ENCODE data around the gene THSD7A.

THSD7A gene

DNA sequence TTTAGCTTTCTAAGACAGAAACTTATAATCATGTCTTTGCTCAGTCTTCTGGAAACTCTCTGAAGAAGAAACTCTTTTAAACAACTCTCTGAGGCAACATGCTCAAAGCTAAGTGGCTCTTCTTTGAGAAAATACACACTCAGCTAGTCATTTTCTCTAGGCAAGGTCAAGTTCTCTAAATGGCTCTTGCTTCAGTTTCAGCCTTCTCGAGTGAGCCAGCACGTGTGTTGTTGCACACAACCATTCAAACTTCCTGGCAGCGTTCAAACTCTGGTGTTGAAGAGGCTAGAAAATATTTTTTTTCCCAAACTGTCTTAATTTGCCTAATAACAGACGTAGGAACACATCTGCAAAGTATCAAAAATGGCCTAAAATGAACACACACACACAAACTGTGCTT, 129.1 kb downstream of the THSD7A start:
- DNase-seq: no peak

DNA sequence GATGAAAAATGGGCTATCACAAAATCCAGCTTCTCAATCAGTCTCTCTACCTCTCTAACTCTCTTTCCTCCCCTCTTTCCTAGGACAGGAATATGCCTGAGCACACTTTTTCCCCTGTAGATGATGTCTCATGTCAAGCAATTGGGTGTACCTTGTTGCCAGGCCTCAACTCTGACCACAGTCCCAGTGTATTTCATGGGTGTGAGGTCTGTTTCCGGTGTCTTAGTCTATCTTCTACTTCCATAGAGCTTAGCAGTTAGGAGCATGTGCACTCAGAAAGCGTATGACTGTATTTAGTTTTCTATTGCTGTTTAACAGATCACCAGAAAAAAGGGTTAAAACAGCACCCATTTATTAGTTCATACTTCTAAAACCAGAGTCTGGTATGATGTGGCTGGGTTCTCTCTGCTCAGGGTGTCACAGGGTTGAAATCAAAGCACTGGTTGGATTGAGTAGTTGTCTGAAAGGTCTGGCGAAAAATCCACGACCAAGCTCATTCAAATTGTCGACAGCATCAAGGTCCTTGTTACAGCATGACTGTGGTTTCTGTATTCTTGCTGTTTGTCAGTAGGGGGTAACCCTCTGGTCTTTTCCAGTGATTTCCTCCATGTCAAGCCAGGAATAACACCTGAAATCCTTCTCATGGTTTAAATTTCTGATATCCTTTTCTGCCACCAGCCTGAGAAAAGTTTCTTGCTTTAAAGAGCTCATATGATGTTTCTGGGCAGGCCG, 130.0 kb downstream of the THSD7A start:
- DNase-seq: no peak

- no peak for DNase-seq
Measured at GRCh38 chr7:11699666-11700065, 132.3 kb downstream of the THSD7A start.

GRCh38 chr7:11698384-11698871, 133.6 kb downstream of the THSD7A start:
- no peak for DNase-seq

GRCh38 chr7:11690395-11690794, 141.6 kb downstream of the THSD7A start:
- no peak for DNase-seq

- no peak for DNase-seq
Measured at GRCh38 chr7:11689096-11689495, 142.9 kb downstream of the THSD7A start.

- DNase-seq: no peak
Measured at GRCh38 chr7:11681461-11681860, 150.5 kb downstream of the THSD7A start.

DNA sequence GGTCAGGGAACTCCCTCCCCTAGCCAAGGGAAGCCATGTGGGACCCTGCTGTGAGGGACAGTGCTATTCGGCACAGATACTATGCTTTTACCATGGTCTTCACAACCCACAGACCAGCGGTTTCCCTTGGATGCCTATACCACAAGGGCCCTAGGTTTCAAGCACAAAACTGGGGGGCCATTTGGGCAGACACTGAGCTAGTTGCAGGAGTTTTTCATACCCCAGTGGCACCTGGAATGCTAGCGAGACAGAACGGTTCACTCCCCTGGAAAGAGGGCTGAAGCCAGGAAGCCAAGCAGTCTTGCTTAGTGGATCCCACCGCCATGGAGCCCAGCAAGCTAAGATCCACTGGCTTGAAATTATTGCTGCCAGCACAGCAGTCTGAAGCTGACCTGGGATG, 156.8 kb downstream of the THSD7A start:
- no peak for DNase-seq

DNA sequence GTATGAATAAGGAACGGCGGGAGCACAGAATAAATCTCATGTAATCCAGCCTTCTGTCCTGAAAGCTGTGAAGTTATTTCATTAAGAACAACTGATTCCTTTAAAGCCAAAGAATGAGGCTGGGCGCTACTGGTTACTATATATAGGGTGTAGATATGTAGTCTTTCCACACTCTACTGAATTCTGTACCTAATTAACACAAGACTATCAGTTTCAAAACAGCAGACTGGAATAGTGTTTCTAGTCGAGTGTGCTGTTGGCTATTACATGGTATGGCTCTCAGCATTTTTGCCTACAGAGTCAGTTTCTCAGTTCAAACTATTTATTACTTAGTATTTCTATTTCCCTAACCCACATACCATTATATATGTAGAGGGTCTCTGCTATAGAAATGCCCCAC, 163.3 kb downstream of the THSD7A start:
- no peak for DNase-seq

GRCh38 chr7:11667810-11668185, 164.2 kb downstream of the THSD7A start:
- no peak for DNase-seq

DNA sequence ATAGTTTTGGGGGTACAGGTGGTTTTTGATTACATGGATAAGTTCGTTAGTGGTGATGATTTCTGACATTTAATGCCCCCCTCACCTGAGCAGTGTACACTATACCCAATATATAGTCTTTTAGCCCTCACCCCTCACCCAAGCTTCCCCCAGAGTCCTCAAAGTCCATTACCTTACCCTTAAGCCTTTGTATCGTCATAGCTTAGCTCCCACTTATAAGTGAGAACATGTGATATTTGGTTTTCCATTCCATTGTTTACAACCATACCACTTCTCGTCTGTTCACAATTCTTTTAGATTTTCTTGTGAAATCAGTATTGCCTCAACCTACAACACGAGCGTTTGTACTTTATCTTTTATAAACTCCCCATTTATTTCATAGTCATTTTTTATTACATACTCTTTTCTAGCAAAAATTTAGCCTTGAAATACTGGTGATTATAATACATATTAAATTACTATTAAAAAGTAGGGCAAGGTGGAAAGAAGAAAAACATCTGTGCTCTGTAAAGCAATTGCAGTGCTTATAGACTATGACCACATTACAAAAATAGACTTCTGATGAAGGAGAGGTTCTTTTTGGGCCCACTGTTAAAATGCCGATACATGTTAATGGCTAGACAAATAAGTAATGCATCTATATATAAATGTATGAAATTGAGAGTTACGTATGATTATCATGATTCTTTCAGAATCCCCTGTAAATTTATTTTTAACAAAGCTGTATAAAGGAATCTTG, 164.8 kb downstream of the THSD7A start:
- DNase-seq: no peak

DNA sequence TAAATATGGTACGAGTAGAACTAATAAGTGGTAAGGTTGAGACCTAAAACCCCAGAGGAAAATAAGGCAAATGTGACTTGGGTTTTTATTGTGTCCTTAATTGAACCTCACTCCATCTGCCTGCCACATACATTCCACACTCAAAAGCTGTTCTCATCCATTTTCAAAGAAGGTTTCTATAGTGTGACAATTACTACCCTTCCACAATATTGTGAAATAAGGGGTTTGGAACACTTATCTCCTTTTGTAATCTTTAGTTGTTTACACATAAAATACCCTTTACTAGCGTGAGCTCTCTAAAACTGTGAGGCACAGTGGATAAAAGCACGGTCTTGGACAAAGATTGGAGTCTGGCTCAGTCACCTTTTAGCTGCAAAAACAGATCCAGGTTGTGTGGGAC, 166.6 kb downstream of the THSD7A start:
- DNase-seq: no peak

DNA sequence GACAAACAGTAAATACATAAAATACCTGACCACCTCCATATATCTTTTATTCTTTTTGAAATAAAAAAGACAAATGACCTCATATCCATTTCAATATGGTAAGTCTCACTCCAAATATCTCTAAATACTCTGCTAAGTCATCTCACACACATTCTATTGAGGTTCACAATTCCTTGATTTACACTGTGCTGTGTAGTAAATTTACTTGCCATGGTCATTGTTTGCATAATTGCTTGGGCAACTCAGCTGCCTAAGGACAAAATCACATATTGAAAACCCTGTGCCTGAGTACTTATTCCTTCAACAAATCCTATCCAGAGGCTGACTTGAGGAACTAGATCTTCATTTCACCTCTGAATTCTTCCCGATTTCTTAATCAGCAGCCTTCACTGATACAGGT, 176.4 kb downstream of the THSD7A start:
- no peak for DNase-seq

DNA sequence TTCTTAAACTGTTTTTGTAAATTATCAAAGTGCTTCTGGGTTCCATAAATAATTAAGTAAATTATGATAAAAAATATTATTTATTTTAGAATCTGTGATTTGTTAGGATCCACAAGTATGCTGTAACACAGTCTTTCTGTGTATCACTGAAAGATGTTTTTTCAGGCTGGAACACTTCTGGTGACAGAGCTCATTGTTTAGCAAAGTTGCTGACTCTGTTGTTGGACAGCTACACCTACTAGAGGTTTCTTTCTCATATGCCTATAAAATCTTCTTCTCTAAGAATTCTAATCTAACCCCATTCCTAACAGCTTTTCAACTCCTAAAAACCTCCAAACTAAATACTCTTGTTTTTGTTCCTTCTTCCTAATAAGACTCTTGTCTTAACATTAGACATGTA, 176.8 kb downstream of the THSD7A start:
- DNase-seq: no peak

DNA sequence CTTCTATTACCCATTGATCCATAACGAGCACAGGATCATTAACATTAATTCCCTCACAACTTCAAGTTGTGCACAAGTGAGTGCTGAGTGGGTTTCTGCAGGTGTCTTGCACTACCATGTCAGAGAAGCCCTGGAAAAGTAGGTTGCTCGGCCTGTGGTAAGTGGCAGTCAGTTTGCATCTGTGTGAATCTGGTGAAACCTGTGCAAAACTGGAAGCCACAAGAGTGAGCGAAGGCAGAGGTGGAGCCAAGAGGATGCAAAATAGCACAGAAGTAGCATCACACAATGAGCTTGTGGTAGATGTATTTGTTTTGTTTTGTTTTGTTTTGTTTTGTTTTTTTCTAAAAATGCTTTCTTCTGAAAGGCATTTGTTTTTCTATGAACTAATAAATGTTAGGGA, 181.5 kb downstream of the THSD7A start:
- no peak for DNase-seq

GRCh38 chr7:11650030-11650429, 182.0 kb downstream of the THSD7A start:
- no peak for DNase-seq

DNA sequence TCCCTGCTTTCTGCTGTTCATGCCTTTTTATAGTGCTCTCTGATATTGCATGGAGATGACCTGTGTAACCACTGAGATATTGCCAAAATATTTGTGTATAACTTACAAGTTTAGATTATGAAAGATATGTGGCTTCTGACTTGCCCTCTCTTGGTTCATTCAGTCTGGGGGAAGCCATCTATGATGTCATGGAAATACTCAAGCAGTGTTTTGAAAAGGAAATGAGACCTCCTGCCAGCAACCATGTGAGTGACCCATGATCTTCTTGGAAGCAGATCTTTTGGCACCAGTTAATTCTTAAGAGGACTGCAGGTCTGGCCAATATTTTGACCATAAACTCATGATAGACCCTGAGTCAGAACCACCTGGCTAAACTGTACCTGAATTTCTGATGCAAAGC, 183.0 kb downstream of the THSD7A start:
- no peak for DNase-seq

DNA sequence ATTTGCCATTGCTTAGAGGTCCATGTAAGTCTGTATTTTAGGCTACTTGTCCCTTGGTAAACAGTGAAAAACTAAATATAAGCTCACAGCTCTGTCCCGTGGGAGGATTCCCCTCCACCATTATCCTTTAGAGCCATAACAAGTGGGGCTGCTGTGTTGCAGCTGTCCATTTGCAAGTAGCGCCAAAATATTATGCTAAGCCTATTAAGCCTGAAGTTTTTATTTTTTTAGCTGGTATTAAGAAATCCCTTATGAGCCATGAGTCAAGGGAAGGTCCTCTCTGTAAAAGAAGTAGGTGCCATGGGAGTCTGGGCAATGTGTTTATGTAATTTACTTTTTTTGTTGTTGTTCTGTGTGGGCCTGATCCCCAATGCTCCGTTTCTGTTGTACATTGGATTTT, 183.9 kb downstream of the THSD7A start:
- DNase-seq: no peak

- no peak for DNase-seq
Measured at GRCh38 chr7:11642841-11643240, 189.2 kb downstream of the THSD7A start.

DNA sequence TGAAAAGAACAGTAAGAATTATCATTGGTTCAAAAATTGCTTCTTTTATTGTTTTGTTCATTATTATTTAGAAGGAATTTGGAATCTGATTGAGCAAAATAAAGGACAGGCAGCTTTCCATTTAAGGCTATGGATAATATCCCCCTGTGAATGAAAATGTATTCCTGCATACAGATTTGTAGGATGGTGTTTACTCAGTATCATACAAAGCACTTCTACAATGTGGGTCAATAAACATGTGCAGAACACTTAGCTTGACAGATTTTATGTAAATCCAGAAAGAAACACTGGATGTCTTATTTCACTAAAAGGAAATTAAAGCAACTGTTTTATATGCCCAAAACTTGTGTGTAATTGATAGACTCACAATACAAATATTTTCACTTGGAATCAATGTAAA, 189.7 kb downstream of the THSD7A start:
- DNase-seq: no peak

- no peak for DNase-seq
Measured at GRCh38 chr7:11638011-11638774, 193.8 kb downstream of the THSD7A start.

DNA sequence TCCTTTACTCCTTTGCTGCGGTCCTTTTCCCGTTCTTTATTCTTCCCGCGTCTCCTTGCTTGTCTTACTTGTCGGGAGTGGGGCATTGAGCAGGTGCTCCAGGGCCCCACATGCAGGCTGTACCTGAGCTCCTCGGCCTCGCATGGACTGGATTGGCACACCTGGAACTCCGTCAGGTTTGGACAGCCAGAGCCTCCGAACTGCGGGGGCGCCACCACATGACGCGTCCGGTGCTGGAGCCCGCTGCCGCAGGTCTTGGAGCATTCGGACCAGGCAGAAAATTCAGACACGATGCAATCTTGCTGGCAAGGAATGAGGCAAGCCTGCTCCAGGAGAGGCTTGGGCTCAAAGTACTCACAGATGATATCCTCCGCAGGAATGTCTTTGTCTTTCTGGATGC, 195.7 kb downstream of the THSD7A start:
- DNase-seq: no peak

- DNase-seq: no peak
Measured at GRCh38 chr7:11633310-11633709, 198.7 kb downstream of the THSD7A start.

DNA sequence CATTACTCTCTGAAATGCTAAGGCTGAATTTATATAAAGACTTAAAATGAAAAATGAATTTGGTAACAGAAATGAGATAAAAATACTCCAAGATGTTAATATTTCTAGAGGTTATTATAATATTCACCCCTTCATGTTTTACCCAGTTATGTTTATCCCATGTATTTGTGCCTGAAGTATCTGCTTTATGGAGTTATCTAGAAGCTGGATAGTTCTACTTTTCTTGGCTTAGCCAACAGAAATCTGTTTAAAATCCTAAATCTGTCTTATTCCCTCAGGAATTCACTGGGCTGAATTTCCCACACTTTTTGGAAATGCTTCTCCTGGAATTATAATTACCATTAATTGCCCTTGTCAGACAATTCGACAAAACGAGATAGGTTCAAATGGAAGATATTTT, 201.6 kb downstream of the THSD7A start:
- no peak for DNase-seq
